ENCODE measurements around the gene KRT80. TPM values are rescaled to one million over a fixed set of nuclear protein-coding genes. Genes with fewer than 3 reads are reported as not detected.

KRT80 gene
- total RNA-seq, 2 experiments from 2014 or later, result not detected

GRCh38 chr12:52236386-52237050, 44.7 kb upstream of the KRT80 start:
- intact Hi-C loops (cut with DNase I, micrococcal nuclease), result no loop called here
- Histone ChIP-seq H3K4me3 (ENCODE audit: low read length) (no peak overlapping the region), H3K27me3 (ENCODE audit: control insufficient read depth in 1 of 2, insufficient read depth in 2 of 2, low read length in 2 of 2) (peaks cover 15 to 31% of the 10 kb centered on the region in 2 experiments), H3K4me1 (ENCODE audit: insufficient read depth, low read length) (peaks cover 2% of the 10 kb centered on the region), H3K27ac (ENCODE audit: low read depth in 1 of 2, low read length in 2 of 2) (no peak overlapping the region), H3K36me3 (ENCODE audit: insufficient read depth, low read length) (no peaks in the 10 kb centered on the region), H3K9me3 (ENCODE audit: control insufficient read depth in 1 of 2, insufficient read depth in 1 of 2, low read length in 2 of 2) (peaks cover 0 to 5% of the 10 kb centered on the region in 2 experiments)
- ATAC-seq (ENCODE audit: poor library complexity), result no peak
- peaks cover 31% of the 10 kb centered on the region for H3K27me3 Mint-ChIP-seq
- ChIA-PET CTCF (no interaction called here), POLR2A (no interaction called here)
- no peaks in the 10 kb centered on the region for H3K9me3 Mint-ChIP-seq
- no peak for TF ChIP-seq CTCF (IDR thresholded peaks at IDR 0.05)
- no peaks in the 10 kb centered on the region for H3K4me1 Mint-ChIP-seq (ENCODE audit: low read depth)
- H3K27ac Mint-ChIP-seq, result no peak overlapping the region
- no peaks in the 10 kb centered on the region for H3K36me3 Mint-ChIP-seq (ENCODE audit: low read depth)
- DNase-seq, result no peak
- H3K4me3 Mint-ChIP-seq, result no peak overlapping the region

GRCh38 chr12:52235822-52236361, 44.1 kb upstream of the KRT80 start:
- no peak overlapping the region for H3K27ac ChIP-seq (ENCODE audit: low read depth in 1 of 2, low read length in 2 of 2)
- DNase-seq, result no peak
- Mint-ChIP-seq H3K4me1 (ENCODE audit: low read depth) (no peaks in the 10 kb centered on the region), H3K36me3 (ENCODE audit: low read depth) (no peaks in the 10 kb centered on the region), H3K27me3 (peaks cover 36% of the 10 kb centered on the region), H3K27ac (no peak overlapping the region), H3K4me3 (no peak overlapping the region), H3K9me3 (no peaks in the 10 kb centered on the region)
- ATAC-seq (ENCODE audit: poor library complexity), result no peak
- ChIA-PET POLR2A (no interaction called here), CTCF (no interaction called here)
- H3K4me1 ChIP-seq (ENCODE audit: insufficient read depth, low read length), result peaks cover 2% of the 10 kb centered on the region
- H3K4me3 ChIP-seq (ENCODE audit: low read length), result no peak overlapping the region
- TF ChIP-seq CTCF (IDR thresholded peaks at IDR 0.05), result no peak
- H3K27me3 ChIP-seq (ENCODE audit: control insufficient read depth in 1 of 2, insufficient read depth in 2 of 2, low read length in 2 of 2), result peaks cover 16 to 37% of the 10 kb centered on the region in 2 experiments
- H3K36me3 ChIP-seq (ENCODE audit: insufficient read depth, low read length), result no peaks in the 10 kb centered on the region
- intact Hi-C loops (cut with DNase I, micrococcal nuclease), result no loop called here
- H3K9me3 ChIP-seq (ENCODE audit: control insufficient read depth in 1 of 2, insufficient read depth in 1 of 2, low read length in 2 of 2), result peaks cover 0 to 5% of the 10 kb centered on the region in 2 experiments

- H3K27me3 ChIP-seq (ENCODE audit: control insufficient read depth in 1 of 2, insufficient read depth in 2 of 2, low read length in 2 of 2), result peaks cover 16 to 38% of the 10 kb centered on the region in 2 experiments
- intact Hi-C loops (cut with DNase I, micrococcal nuclease), result no loop called here
- Mint-ChIP-seq H3K4me3 (no peak overlapping the region), H3K36me3 (ENCODE audit: low read depth) (no peaks in the 10 kb centered on the region), H3K27me3 (peaks cover 43% of the 10 kb centered on the region), H3K9me3 (no peaks in the 10 kb centered on the region), H3K4me1 (ENCODE audit: low read depth) (no peaks in the 10 kb centered on the region), H3K27ac (no peak overlapping the region)
- H3K9me3 ChIP-seq (ENCODE audit: control insufficient read depth in 1 of 2, insufficient read depth in 1 of 2, low read length in 2 of 2), result peaks cover 0 to 5% of the 10 kb centered on the region in 2 experiments
- no peak overlapping the region for H3K4me3 ChIP-seq (ENCODE audit: low read length)
- H3K4me1 ChIP-seq (ENCODE audit: insufficient read depth, low read length), result peaks cover 2% of the 10 kb centered on the region
- ATAC-seq (ENCODE audit: poor library complexity) (no peak), DNase-seq (no peak)
- H3K36me3 ChIP-seq (ENCODE audit: insufficient read depth, low read length), result no peaks in the 10 kb centered on the region
- POLR2A ChIA-PET, result no interaction called here
- CTCF ChIA-PET, result no interaction called here
- H3K27ac ChIP-seq (ENCODE audit: low read depth in 1 of 2, low read length in 2 of 2), result no peak overlapping the region
- TF ChIP-seq CTCF (IDR thresholded peaks at IDR 0.05), result no peak
Measured at GRCh38 chr12:52235001-52235764, 43.4 kb upstream of the KRT80 start.
